ENCODE data around the gene STARD5. TPM values are rescaled to one million over a fixed set of nuclear protein-coding genes. Genes with fewer than 3 reads are reported as not detected.

The STARD5 gene
- total RNA-seq, 3 donors from 2014 or later: 16.6 to 38.9 (median 33.4) TPM

DNA sequence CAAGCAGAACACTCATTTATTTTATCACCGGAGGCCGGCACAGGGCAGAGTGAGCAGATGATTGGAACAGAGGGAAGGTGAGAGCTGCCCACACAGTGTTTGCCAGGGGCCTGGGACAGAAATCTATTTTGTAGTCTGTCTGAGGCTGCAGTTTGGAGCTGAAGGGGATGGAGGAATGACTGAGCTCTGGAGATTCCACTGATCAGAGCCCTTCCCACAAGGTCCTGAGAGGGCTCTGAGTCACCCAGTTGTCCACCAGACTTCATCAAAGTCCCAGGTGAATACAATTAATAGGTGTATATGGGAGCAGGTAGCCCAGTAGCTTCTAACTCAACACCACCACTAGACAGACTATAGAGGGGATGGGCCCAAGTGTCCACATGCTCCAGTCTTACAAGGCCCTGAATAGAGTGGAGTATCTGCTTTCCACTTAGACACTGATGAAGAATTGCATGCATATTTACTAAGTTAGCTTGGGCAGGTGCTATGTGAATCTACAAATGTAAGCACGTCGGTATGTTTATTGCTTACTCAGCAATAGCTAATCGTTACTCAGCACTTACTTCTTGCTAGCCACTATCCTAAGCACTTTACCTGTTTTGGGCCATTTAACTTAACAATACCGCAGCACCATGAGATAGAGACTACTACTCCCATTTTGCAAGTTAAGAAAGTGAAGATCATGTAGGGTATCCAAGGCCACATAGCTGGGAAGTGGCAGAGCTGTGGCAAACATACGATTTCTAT is 2.7 kb upstream of the STARD5 start:
- intact Hi-C loops (cut with DNase I, micrococcal nuclease): no loop called here
- TF ChIP-seq, protein P1, sequence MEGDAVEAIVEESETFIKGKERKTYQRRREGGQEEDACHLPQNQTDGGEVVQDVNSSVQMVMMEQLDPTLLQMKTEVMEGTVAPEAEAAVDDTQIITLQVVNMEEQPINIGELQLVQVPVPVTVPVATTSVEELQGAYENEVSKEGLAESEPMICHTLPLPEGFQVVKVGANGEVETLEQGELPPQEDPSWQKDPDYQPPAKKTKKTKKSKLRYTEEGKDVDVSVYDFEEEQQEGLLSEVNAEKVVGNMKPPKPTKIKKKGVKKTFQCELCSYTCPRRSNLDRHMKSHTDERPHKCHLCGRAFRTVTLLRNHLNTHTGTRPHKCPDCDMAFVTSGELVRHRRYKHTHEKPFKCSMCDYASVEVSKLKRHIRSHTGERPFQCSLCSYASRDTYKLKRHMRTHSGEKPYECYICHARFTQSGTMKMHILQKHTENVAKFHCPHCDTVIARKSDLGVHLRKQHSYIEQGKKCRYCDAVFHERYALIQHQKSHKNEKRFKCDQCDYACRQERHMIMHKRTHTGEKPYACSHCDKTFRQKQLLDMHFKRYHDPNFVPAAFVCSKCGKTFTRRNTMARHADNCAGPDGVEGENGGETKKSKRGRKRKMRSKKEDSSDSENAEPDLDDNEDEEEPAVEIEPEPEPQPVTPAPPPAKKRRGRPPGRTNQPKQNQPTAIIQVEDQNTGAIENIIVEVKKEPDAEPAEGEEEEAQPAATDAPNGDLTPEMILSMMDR (IDR thresholded peaks at IDR 0.05): no peak
- no peaks in the 10 kb centered on the region for H3K36me3 ChIP-seq (ENCODE audit: low read depth)
- peaks cover 15% of the 10 kb centered on the region for H3K4me1 ChIP-seq (ENCODE audit: low read depth)
- ATAC-seq (no peak), DNase-seq (no peak)
- no peak overlapping the region for H3K4me3 ChIP-seq
- H3K9me3 ChIP-seq: no peaks in the 10 kb centered on the region

DNA sequence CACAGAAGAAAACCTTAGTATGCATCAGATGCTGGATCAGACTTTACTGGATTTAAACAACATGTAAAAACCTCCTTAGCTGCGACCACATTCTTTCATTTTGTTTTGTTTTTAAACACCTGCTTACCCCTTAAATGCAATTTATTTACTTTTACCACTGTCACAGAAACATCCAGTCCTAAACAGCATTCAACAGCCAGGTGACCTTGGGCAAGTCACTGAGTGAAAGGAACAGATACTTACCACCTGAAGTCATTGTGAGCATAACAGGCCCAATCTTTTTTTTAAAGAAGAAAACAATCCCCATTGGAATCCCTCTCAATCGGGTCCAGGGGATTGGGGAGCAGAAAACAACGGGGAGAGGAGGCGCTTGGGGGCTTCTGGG is 390 bp downstream of the STARD5 start:
- ATAC-seq (peak; percentile 29), DNase-seq (no peak)
- no peaks in the 10 kb centered on the region for H3K9me3 ChIP-seq
- peaks cover 15% of the 10 kb centered on the region for H3K4me1 ChIP-seq (ENCODE audit: low read depth)
- H3K4me3 ChIP-seq: peak overlapping the region; percentile 37
- TF ChIP-seq, protein P1 (IDR thresholded peaks at IDR 0.05): no peak
- no peaks in the 10 kb centered on the region for H3K36me3 ChIP-seq (ENCODE audit: low read depth)
- intact Hi-C loops (cut with DNase I, micrococcal nuclease): no loop called here

DNA sequence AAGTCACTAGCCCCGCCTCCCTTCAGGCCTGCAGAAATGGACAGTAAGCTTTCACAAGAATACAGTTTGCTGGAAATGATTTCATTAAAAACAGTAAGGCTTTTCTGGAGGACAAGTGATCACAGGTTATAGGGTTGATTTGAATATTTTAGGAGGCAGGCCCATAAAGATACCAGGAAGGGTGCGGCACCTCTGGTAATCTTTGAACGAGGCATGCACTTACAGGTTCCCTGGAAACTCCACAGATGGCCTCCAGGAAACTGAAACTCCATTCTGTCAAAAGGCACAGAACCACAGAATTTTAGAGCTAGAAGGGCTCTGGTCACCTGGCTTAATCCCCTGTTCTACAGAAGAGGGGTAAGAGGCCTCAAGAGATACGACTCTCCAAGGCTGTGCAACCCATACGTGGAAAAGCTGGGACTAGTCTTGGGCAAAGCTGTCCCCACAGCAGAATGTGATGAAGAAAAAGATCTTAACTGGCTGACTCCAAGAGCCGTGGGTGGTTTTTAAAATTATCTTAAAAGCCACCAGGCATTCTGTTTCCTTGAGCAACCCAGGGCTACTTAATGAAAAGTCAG is 1.2 kb downstream of the STARD5 start:
- DNase-seq (peak in 1 of 3 donors; percentile 74), ATAC-seq (peak; percentile 56)
- Histone ChIP-seq H3K36me3 (ENCODE audit: low read depth) (peaks cover 5% of the 10 kb centered on the region), H3K4me3 (no peak overlapping the region), H3K4me1 (ENCODE audit: low read depth) (peaks cover 15% of the 10 kb centered on the region), H3K9me3 (no peaks in the 10 kb centered on the region)
- TF ChIP-seq, protein P1 (IDR thresholded peaks at IDR 0.05): no peak
- intact Hi-C loops (cut with DNase I, micrococcal nuclease): no loop called here

DNA sequence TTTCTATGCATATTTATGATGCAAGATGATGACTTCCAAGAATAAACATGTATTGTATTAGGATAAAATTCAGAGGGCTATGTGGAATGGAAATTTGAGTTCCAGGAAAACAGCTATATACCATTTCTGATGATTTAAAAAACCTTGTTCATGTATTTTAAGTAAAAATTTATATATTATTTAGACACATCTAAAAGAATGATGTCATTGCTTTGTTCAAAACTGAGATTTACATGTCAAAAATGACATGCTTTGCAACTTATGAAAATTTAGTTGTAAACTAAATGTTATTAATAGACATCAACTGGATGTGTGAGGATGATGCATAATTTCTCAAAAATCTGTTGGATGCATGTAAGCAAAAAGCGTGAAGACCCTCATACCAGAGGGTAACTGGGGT is 2.3 kb downstream of the STARD5 start:
- intact Hi-C loops (cut with DNase I, micrococcal nuclease): no loop called here
- no peak for ATAC-seq
- H3K4me3 ChIP-seq: no peak overlapping the region

DNA sequence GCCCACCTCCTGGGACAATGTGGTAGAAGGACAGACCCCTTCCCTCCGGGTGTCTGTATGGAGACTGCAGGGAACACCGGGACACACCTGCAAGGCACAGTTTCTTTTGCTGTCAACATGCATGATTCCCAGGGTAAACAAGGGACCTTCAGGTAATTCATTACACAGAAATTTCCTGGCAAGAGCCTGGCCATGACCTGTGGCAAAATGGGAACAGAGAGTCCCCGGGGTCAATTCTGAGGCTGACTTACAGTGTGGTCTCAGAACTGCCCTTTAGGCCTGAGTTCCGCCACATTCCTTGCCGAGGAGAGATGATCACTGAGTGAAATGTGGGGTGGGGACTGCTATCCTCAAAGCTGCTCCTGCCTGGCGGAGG is 6.3 kb downstream of the STARD5 start:
- H3K4me3 ChIP-seq: no peak overlapping the region
- peaks cover 6% of the 10 kb centered on the region for H3K4me1 ChIP-seq (ENCODE audit: low read depth)
- no peaks in the 10 kb centered on the region for H3K9me3 ChIP-seq
- H3K36me3 ChIP-seq (ENCODE audit: low read depth): peaks cover 8% of the 10 kb centered on the region
- ATAC-seq (no peak), DNase-seq (no peak)
- TF ChIP-seq, protein P1 (IDR thresholded peaks at IDR 0.05): no peak
- intact Hi-C loops (cut with DNase I, micrococcal nuclease): no loop called here

More for the DNA sequence above, 2.3 kb downstream of the STARD5 start:
- Histone ChIP-seq H3K9me3 (no peaks in the 10 kb centered on the region), H3K4me1 (ENCODE audit: low read depth) (peaks cover 15% of the 10 kb centered on the region), H3K36me3 (ENCODE audit: low read depth) (peaks cover 8% of the 10 kb centered on the region)
- DNase-seq: no peak
- TF ChIP-seq, protein P1 (IDR thresholded peaks at IDR 0.05): no peak

Data from mucosa of descending colon (tissue), 3 donors.